Spinal cord (tissue), 10 donors: ENCODE results near the gene PRICKLE4. TPM values are rescaled to one million over a fixed set of nuclear protein-coding genes. Genes with fewer than 3 reads are reported as not detected.

Source experiments
- DNase-seq, 6 donors: peaks; one replicate each; pipeline versions ENCODE4 v3.0.0 to v3.0.0-alpha.2; 2013 to 2015; ENCODE audit warnings: low spot score in 6 of 6, low read depth in 4 of 6
- H3K27ac ChIP-seq: one replicate; pipeline ENCODE4 v1.5.1; 2013; ENCODE audit warnings: low read depth, low read length, control low read depth
- H3K27me3 ChIP-seq: one replicate; pipeline ENCODE4 v1.6.1; 2013; ENCODE audit warnings: low read length; ENCODE audit not compliant: control insufficient read depth, insufficient read depth
- H3K36me3 ChIP-seq: one replicate; pipeline ENCODE4 v1.6.1; 2013; ENCODE audit warnings: low read length; ENCODE audit not compliant: control insufficient read depth, insufficient read depth
- H3K4me1 ChIP-seq: one replicate; pipeline ENCODE4 v1.6.1; 2013; ENCODE audit warnings: low read length; ENCODE audit not compliant: control insufficient read depth, insufficient read depth
- H3K4me3 ChIP-seq: one replicate; pipeline ENCODE4 v1.5.1; 2013; ENCODE audit warnings: low read depth, low read length, control low read depth
- H3K9me3 ChIP-seq: one replicate; pipeline ENCODE4 v1.6.1; 2013; ENCODE audit warnings: low read length; ENCODE audit not compliant: control insufficient read depth, insufficient read depth
- WGBS: methylation state at CpG from one replicate; pipeline ENCODE4 v1.1.5; 2013; ENCODE audit warnings: missing lambda C conversion rate; ENCODE audit not compliant: insufficient coverage; 5-methylcytosine and 5-hydroxymethylcytosine counted together
- long read RNA-seq, 4 donors: transcript quantifications; one replicate each; lab custom pipeline, GENCODE V29; 2026
- polyA plus RNA-seq, 2 donors: library from polyadenylated mRNA; unstranded; fragments of 120-200 nt; gene quantifications; one replicate each; pipeline ENCODE4 v1.2.1, GENCODE V29; 2013; ENCODE audit not compliant: insufficient read length in 2 of 2
- total RNA-seq, 2 donors: library from RNA; depleted of rRNA in 1 of 2; stranded (reverse); fragments of 120-200 nt in 1 of 2; fragments of >200 nt in 1 of 2; gene quantifications; one replicate each; pipeline versions ENCODE4 v1.2.3 to v1.2.4, GENCODE V29; 2013 to 2014
- donor health status: healthy.

Gene PRICKLE4, protein sequence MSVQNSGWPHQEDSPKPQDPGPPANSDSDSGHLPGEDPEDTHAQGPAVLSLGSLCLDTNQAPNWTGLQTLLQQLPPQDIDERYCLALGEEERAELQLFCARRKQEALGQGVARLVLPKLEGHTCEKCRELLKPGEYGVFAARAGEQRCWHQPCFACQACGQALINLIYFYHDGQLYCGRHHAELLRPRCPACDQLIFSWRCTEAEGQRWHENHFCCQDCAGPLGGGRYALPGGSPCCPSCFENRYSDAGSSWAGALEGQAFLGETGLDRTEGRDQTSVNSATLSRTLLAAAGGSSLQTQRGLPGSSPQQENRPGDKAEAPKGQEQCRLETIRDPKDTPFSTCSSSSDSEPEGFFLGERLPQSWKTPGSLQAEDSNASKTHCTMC
- total RNA-seq = 1 to 10 TPM; 1.8 to 2.7 TPM
- polyA plus RNA-seq = 1 to 10 TPM; 1.6 to 8.8 TPM
- long read RNA-seq, donor 1 = 0 reads
- long read RNA-seq, donor 2 = 0 reads
- long read RNA-seq, donor 3 = 0 reads
- long read RNA-seq, donor 4 = 0 reads

DNA sequence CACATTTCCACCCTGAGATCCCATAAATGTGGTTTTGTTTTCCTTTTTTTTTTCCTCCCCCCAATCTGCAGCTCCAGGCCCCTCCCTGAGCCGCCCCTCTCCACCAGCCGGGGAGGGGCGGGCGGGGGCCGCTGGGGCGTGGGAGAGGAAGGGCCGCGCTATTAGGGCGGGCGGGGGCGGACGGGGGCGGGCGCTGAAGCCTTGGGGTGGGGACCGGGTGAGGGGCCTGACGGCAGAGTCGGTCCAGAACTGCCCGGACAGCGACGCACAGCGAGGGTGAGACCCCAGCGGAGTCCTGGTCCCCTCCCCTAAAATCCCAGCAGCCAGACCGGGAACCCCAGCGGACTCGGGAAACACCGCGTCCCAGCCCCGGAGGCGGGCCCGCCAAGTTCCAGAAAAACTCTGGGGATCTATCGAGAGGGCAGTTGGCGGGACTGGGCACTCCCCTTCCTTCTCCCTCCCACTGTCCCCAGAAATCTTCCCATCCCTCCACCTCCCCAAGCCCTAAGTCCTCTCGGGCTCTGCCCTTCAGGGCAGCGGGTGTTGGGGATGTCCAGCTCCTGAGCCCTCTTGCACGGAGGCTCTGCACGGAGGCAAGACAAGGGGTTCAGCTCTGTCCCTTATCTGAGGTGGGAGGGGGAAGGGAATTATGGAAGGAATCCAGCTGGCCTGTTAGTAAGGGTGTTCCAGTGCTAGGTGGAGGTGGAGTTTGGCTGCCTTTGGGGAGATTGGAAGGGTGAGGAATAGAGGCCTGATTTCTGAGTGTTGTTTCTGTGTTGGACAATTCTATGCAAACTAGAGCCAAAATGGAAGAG lies at the start of gene PRICKLE4:
PRICKLE4 (plus strand) TSS at position 232 of the 815 bp plus-strand sequence. CDS start 2,692 bp downstream, outside the sequence.
- Histone ChIP-seq H3K4me3 (peak within 1 kb of the TSS; percentile 73), H3K27ac (peak within 1 kb of the TSS; percentile 89), H3K4me1 (peaks cover 29% of the 10 kb centered on the region), H3K27me3 (no peaks in the 10 kb centered on the region), H3K9me3 (no peaks in the 10 kb centered on the region), H3K36me3 (peaks cover 24% of the 10 kb centered on the region)
- 1% methylated on average over 15 of the region's 36 CpGs for WGBS
- DNase-seq = peak in 2 of 6 donors; percentile 43 to 58

DNA sequence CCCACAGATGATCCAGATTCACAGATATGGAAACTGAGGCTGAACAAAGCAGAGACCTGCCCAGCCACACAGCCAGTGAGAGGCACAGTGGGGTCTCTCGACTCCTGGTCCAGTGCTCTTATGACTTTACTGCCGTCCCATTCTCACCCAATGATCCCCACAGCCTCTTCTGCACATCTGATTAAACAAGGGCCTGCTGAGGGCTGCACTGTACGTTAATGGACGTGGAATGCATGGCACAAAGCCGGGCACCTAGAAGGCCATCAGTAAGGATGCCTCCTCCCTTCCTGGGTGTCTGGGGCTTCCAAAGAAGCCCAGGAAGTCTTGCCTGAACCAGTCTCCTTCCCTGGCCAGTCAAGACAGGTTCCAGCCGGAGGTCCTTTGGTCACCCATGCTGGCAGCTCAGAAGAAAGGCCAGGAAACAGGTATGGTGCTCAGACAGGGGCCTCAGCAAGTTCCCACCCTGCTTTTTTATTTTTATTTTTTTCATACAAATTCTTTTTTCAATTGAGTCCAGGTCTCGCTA lies 49.0 kb upstream of the PRICKLE4 start:
- H3K36me3 ChIP-seq = peaks cover 7% of the 10 kb centered on the region
- no peak overlapping the region for H3K27ac ChIP-seq
- no peak for DNase-seq
- no peaks in the 10 kb centered on the region for H3K9me3 ChIP-seq
- peaks cover 3% of the 10 kb centered on the region for H3K27me3 ChIP-seq
- WGBS = 84% methylated on average over 6 of the region's 7 CpGs
- H3K4me1 ChIP-seq = peaks cover 47% of the 10 kb centered on the region
- H3K4me3 ChIP-seq = no peak overlapping the region

DNA sequence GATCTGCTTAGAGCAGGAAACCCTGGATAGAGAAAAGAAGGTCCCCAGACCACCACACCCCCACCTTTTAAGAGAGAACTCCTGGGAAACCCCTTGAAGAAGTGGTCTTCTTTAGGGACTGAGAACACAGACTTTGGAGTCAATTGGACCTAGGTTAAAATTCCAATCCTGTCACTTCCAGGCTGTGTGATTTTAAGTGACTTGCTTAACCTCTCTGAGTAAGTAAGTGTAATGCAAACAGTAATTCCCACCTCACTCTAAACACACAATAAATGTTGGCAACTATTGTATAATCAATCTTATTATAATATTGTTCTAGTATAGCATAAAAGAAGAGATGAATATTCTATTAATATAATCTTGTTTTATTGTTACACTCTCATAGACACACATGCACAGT lies 48.4 kb upstream of the PRICKLE4 start:
- Histone ChIP-seq H3K9me3 (no peaks in the 10 kb centered on the region), H3K27ac (peak overlapping the region; percentile 80), H3K4me3 (no peak overlapping the region), H3K36me3 (peaks cover 7% of the 10 kb centered on the region), H3K4me1 (peaks cover 51% of the 10 kb centered on the region), H3K27me3 (peaks cover 3% of the 10 kb centered on the region)
- DNase-seq = no peak

DNA sequence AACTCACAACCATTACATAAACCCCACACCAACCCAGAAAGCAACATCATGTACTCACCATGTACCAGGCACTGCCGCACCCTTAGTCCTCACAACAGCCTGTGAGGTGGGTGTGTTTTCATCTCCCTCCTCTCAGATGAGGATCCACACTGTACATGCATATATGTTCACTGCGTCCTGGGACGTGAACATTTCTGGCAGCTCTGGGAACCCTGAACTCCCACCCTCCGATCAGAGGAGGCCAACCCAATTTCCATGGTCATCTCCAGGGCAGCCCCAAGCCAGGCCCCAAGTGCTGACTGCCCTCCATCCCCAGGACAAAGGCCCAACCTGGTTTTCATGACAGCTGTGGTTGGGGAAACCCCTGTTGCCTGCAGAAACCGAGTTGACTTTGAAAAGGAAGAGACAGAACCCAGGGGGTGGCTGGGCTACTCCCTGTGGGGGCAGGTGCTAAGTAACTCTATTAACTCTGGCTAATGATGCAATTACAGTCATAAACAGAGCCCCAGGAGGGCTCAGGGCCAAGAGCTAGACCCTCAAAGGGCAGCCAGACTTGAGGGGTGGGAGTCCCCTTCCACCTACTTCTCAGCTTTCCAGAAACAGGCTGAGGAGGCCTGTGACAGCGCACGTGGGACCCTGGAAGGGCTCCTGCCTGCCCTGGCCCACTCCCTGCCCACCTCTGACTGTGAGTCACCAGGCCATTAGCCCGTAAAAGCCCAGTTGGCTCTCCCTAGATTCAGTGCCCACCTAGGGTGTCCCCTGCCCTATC lies 47.8 kb upstream of the PRICKLE4 start:
- peaks cover 3% of the 10 kb centered on the region for H3K27me3 ChIP-seq
- no peak for DNase-seq
- peak overlapping the region; percentile 59 for H3K4me3 ChIP-seq
- WGBS = 59% methylated on average over 8 of the region's 8 CpGs
- H3K4me1 ChIP-seq = peaks cover 51% of the 10 kb centered on the region
- H3K36me3 ChIP-seq = peaks cover 5% of the 10 kb centered on the region
- H3K9me3 ChIP-seq = no peaks in the 10 kb centered on the region
- H3K27ac ChIP-seq = peak overlapping the region; percentile 80

DNA sequence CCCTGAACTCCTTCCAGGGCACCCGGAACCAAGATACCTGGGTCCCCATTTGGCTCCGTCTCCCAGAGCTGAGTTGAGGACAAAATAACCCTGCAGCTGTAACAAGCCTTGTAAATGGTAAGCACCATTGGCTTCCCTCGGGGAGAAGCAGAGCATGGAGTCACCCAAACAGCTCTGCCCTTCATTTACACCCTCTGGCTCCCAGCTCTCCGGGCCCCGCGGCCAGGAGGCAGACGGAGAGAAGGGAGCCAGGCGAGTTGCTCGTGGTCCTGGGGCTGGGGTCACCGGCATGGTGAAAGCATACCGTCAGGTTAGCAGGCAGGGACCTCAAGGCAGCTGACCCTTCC lies 47.2 kb upstream of the PRICKLE4 start:
- Histone ChIP-seq H3K9me3 (no peaks in the 10 kb centered on the region), H3K27me3 (peaks cover 3% of the 10 kb centered on the region), H3K4me3 (peak overlapping the region; percentile 59), H3K36me3 (peaks cover 3% of the 10 kb centered on the region), H3K27ac (peak overlapping the region; percentile 80), H3K4me1 (peaks cover 47% of the 10 kb centered on the region)
- no peak for DNase-seq
- 27% methylated on average over 11 of the region's 11 CpGs for WGBS

DNA sequence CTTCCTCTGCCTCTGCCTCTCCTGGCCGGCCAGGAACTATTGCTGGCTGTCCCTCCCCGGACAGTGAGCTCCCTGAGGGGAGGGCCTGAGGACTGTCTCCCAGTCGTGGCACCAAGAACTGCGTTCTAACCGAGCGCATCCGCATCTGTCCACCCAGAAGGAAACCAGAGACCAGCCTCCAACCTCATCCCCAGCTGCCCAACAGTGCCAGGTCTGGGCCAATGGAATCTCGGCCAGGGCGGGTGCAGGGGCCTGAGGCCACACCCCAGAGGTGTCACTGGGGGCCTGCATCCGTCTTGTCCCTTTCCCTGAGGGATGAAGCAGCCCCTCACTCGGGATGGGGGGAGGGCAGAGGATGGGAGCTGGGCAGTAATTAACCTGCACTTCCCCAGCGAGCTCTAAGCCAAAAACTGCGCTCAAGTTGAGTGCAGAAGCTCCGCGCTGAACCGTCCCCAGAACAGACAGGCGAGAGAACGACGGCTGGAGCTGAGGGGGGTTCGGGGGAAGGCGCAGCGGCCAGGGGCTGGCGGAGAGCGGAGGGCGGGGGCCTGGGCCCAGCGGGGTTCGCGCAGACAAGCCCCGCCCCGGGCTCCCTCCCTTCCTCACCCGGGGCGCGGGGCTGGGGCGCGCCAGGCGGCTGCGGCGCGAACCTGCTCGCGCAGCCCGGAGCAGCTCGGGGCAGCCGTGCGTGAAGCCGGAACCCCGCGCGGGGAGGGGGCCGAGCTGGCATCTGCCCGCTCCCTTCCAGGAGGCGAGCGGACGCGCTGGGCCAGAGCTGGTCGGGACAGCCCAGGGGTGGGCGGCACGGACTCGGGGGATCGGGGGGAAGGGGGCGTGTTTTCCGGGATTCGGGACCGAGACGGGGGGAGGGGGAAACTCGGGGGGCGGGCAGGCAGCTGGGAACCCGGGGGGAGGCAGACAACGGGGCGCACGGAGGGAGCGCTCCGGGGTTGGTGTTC lies 46.6 kb upstream of the PRICKLE4 start:
- Histone ChIP-seq H3K27me3 (peaks cover 3% of the 10 kb centered on the region), H3K4me1 (peaks cover 40% of the 10 kb centered on the region), H3K27ac (peak overlapping the region; percentile 89), H3K36me3 (no peaks in the 10 kb centered on the region), H3K4me3 (peak overlapping the region; percentile 66), H3K9me3 (no peaks in the 10 kb centered on the region)
- DNase-seq = peak; percentile 22 to 88 (median 44)
- WGBS = under 1% methylated on average over 73 of the region's 73 CpGs

DNA sequence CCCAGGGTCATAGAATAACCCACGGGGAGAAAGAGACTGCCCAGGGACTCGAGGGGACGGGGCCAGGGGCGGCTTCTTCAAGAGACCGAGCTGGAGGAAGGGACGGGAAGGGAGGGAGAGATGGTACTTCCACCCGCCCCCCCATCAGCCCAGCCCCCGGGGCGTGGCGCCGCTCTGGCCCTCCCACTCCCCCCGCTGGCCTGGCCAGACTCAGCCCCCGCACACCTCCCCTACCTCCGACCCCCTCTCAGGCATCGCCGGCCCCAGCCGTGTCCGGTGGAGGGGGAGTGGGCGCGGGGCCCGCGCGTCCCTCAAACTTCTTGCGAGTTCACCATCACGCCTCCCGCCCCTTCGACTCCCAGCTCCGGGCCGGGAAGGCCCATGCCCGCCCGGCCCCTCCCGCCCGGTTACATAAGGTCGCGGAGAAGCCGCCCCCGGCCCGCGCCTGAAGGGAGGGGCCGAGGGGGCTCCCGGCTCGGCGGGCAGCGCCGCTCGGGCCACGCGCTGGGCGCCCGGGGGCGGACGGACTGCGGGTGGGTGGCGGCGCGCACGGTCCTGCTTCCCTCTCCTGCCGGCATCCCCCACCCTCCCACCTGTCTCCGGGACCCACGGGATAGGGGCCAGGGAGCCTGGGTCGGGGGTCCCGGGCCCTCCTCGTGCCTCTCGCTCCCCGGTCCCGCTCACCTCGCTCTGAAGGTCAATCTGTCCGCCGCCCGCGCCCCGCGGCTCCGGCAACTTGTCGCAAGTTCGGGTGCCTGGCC lies 45.7 kb upstream of the PRICKLE4 start:
- no peaks in the 10 kb centered on the region for H3K9me3 ChIP-seq
- H3K27ac ChIP-seq = peak overlapping the region; percentile 89
- DNase-seq = peak; percentile 19 to 91 (median 50)
- peak overlapping the region; percentile 66 for H3K4me3 ChIP-seq
- H3K27me3 ChIP-seq = peaks cover 3% of the 10 kb centered on the region
- no peaks in the 10 kb centered on the region for H3K36me3 ChIP-seq
- H3K4me1 ChIP-seq = peaks cover 39% of the 10 kb centered on the region
- WGBS = under 1% methylated on average over 61 of the region's 76 CpGs
